OCI-LY7 (cell line): ENCODE results near the gene UBQLN1. TPM values are rescaled to one million over a fixed set of nuclear protein-coding genes. Genes with fewer than 3 reads are reported as not detected.

Experiments used
- BruUV-seq: library from RNA; stranded (reverse); fragments of 400-500 nt; replicated peaks from 2 replicates; lab custom pipeline; 2021; lab: Mats Ljungman, UMichigan
- CTCF ChIA-PET: fragments of 300-600 bp; sonication (Branson Sonifier 250); formaldehyde crosslinking; loops from one replicate; lab custom pipeline; 2022; ENCODE audit warnings: antibody characterized with exemption; ENCODE audit not compliant: unreplicated experiment; lab: Charles Lee
- POLR2A ChIA-PET: fragments of 300-600 bp; sonication (Branson Sonifier 250); formaldehyde crosslinking; loops from one replicate; lab custom pipeline; 2022; ENCODE audit warnings: antibody characterized with exemption; lab: Charles Lee
- DNase-seq: peaks from one replicate; pipeline ENCODE4 v3.0.0-alpha.2; 2015; ENCODE audit warnings: low spot score
- H2AFZ ChIP-seq: fragments of 200-600 bp; sonication (generic), shearing (Covaris generic); 2 replicates; pipeline ENCODE4 v1.6.1; 2014; ENCODE audit warnings: mild to moderate bottlenecking, antibody characterized with exemption, low read length, moderate library complexity
- H3K27ac ChIP-seq: fragments of 200-600 bp; sonication (generic); 2 replicates; pipeline ENCODE4 v1.5.1; 2014; ENCODE audit warnings: mixed run types, low read depth, mild to moderate bottlenecking, moderate library complexity, low read length, inconsistent platforms; ENCODE audit not compliant: poor library complexity, severe bottlenecking
- H3K36me3 ChIP-seq: fragments of 200-600 bp; sonication (generic); 2 replicates; pipeline ENCODE4 v1.6.1; 2014; ENCODE audit warnings: mild to moderate bottlenecking, antibody characterized with exemption, low read length, moderate library complexity, mixed read lengths; ENCODE audit not compliant: insufficient read depth
- H3K4me1 ChIP-seq: fragments of 200-600 bp; sonication (generic); 2 replicates; pipeline ENCODE4 v1.5.1; 2014; ENCODE audit warnings: mild to moderate bottlenecking, low read length; ENCODE audit not compliant: insufficient read depth, poor library complexity, severe bottlenecking
- H3K4me2 ChIP-seq: fragments of 200-600 bp; sonication (generic); 2 replicates; pipeline ENCODE4 v1.6.1; 2014; ENCODE audit warnings: mild to moderate bottlenecking, low read length
- H3K4me3 ChIP-seq: fragments of 200-600 bp; sonication (generic); 2 replicates; pipeline ENCODE4 v1.5.1; 2014; ENCODE audit warnings: mild to moderate bottlenecking, low read depth, low read length; ENCODE audit not compliant: poor library complexity, severe bottlenecking
- H3K79me2 ChIP-seq: fragments of 200-600 bp; sonication (generic); 2 replicates; pipeline ENCODE4 v1.6.1; 2016; ENCODE audit warnings: low read depth, mild to moderate bottlenecking, low read length, moderate library complexity, mixed read lengths; ENCODE audit not compliant: insufficient read depth
- H3K9me2 ChIP-seq: fragments of 200-600 bp; sonication (generic); 2 replicates; pipeline ENCODE4 v1.6.1; 2016; ENCODE audit warnings: mild to moderate bottlenecking, low read length, mixed read lengths; ENCODE audit not compliant: insufficient read depth
- H3K9me3 ChIP-seq: fragments of 200-600 bp; sonication (generic); 2 replicates; pipeline ENCODE4 v1.6.1; 2014; ENCODE audit warnings: mild to moderate bottlenecking, mixed run types, low read length, mixed read lengths
- H4K20me1 ChIP-seq: fragments of 200-600 bp; sonication (generic); 2 replicates; pipeline ENCODE4 v1.6.1; 2014; ENCODE audit warnings: mild to moderate bottlenecking, antibody characterized with exemption, low read length, moderate library complexity, mixed read lengths; ENCODE audit not compliant: insufficient read depth
- CTCF ChIP-seq: fragments of 200-600 bp; sonication (generic); conservative IDR thresholded peaks from 2 replicates; pipeline ENCODE4 v1.5.1; 2014; ENCODE audit warnings: mild to moderate bottlenecking, antibody characterized with exemption, low read length, moderate library complexity, mixed read lengths
- EZH2phosphoT487 ChIP-seq: fragments of 200-600 bp; sonication (generic); IDR thresholded peaks from 2 replicates; pipeline ENCODE4 v1.6.1; 2018; ENCODE audit warnings: low read depth, borderline replicate concordance, mild to moderate bottlenecking, mixed run types, antibody characterized with exemption, low read length, moderate library complexity, mixed read lengths
- intact Hi-C: fragments of 100-400 bp; cut with micrococcal nuclease; formaldehyde crosslinking; loops from one replicate; pipeline ENCODE4 v1.10.0; 2022; ENCODE audit not compliant: unreplicated experiment
- total RNA-seq, 2 experiments: library from RNA; depleted of rRNA in 1 of 2; stranded (reverse); fragments of >200 nt in 1 of 2; shearing (Covaris generic) in 1 of 2; gene quantifications; 2 replicates each; pipeline ENCODE4 v1.2.3, GENCODE V29; 2014 to 2022

The UBQLN1 gene
- total RNA-seq, 2 experiments from 2014 or later: 115 to 179 TPM

- Histone ChIP-seq H3K4me1 (no peaks in the 10 kb centered on the region), H3K4me3 (no peak overlapping the region), H3K27ac (no peak overlapping the region), H2AFZ (no peak overlapping the region), H3K4me2 (no peak overlapping the region), H3K9me3 (no peaks in the 10 kb centered on the region), H3K79me2 (no peaks in the 10 kb centered on the region), H4K20me1 (no peaks in the 10 kb centered on the region), H3K9me2 (no peaks in the 10 kb centered on the region), H3K36me3 (no peaks in the 10 kb centered on the region)
- no TSS peak for BruUV-seq
- DNase-seq: no peak
- ChIA-PET CTCF (no interaction called here), POLR2A (no interaction called here)
- intact Hi-C loops: no loop called here
- no peak for TF ChIP-seq EZH2phosphoT487
These were observed 16.7 kb upstream of the UBQLN1 start for GRCh38 chr9:83724436-83724835.

GRCh38 chr9:83722726-83723495 lies 15.2 kb upstream of the UBQLN1 start:
- H2AFZ ChIP-seq: no peak overlapping the region
- ChIA-PET CTCF (no interaction called here), POLR2A (interaction anchor here (0.8 kb wide), 2 partner anchors 15 to 72 kb away, joined by 3 read pairs; partner anchors contain the start of gene UBQLN1)
- no peak for DNase-seq
- no TSS peak for BruUV-seq
- H3K9me2 ChIP-seq: no peaks in the 10 kb centered on the region
- H3K9me3 ChIP-seq: no peaks in the 10 kb centered on the region
- H3K27ac ChIP-seq: no peak overlapping the region
- H3K4me3 ChIP-seq: no peak overlapping the region
- TF ChIP-seq CTCF: no peak
- TF ChIP-seq EZH2phosphoT487: no peak
- H3K79me2 ChIP-seq: no peaks in the 10 kb centered on the region
- H3K36me3 ChIP-seq: no peaks in the 10 kb centered on the region
- H4K20me1 ChIP-seq: no peaks in the 10 kb centered on the region
- H3K4me2 ChIP-seq: no peak overlapping the region
- intact Hi-C loops: no loop called here
- H3K4me1 ChIP-seq: no peaks in the 10 kb centered on the region

- ChIA-PET POLR2A (no interaction called here), CTCF (no interaction called here)
- no peak overlapping the region for H3K4me2 ChIP-seq
- no peaks in the 10 kb centered on the region for H4K20me1 ChIP-seq
- H3K9me2 ChIP-seq: no peaks in the 10 kb centered on the region
- H3K4me3 ChIP-seq: no peak overlapping the region
- no peak overlapping the region for H2AFZ ChIP-seq
- H3K9me3 ChIP-seq: no peaks in the 10 kb centered on the region
- no peak for DNase-seq
- no peaks in the 10 kb centered on the region for H3K36me3 ChIP-seq
- H3K27ac ChIP-seq: no peak overlapping the region
- TF ChIP-seq CTCF (no peak), EZH2phosphoT487 (no peak)
- intact Hi-C loops: no loop called here
- no peaks in the 10 kb centered on the region for H3K79me2 ChIP-seq
- no TSS peak for BruUV-seq
- no peaks in the 10 kb centered on the region for H3K4me1 ChIP-seq
These were observed 13.8 kb upstream of the UBQLN1 start for GRCh38 chr9:83721509-83721908.
